ENCODE measurements around the gene OR8B3.

The OR8B3 gene

DNA sequence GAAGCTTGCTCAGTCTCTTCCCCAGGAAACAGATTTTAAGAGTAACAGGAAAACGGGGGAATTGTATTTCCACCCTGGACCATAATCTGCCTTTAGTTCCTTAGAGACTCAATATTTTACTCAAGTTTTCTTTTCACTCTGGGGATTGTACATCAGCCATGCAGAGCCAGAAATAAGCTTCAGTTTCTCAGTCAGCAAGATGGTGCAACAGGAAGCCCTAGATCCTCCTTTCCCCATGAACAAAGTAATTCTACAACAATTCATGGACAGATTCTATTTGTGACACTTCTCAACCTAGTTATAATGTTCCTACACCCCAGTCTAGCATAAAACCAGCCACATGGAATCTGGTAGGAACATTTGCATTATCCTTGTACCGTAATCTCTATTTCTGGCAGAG, 39.3 kb downstream of the OR8B3 start:
- no peak for DNase-seq

DNA sequence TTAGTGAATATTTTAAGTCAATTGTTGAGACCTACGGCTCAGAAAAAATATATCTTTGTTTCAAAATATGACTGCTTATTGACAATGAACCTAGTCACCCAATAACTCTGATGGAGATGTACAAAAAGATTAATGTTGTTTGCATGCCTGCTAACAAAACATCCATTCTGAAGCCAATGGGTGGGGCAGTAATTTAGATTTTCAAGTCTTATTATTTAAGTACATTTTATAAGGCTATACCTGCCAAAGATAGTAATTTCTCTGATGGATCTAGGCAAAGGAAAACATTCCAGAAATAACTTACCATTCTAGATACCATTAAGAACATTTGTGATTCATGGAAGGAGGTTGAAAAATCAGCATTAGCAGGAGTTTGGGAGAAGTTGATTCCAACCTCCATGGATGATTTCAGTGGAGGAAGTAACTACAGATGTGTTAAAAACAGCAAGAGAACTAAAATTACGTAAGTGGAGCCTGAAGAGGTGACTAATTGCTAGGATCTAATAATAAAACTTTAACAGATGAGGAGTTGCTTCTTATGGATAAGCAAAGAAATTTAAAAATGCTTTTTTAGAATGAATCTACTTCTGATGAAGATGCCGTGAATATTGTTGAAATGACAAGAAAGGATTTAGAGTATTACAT, 52.4 kb downstream of the OR8B3 start:
- DNase-seq = no peak

Measured in femur (tissue), 1 donor.